Gastrocnemius medialis (tissue), 4 donors: ENCODE measurements around the gene CLIC1.

Experiments
- CTCF ChIP-seq, 5 experiments: fragments of 450-650 bp in 3 of 5; fragments of 200-600 bp in 2 of 5; sonication (generic) in 2 of 5; IDR thresholded peaks in 4 of 5; conservative IDR thresholded peaks in 1 of 5; 1 replicate in 4 of 5; 2 replicates in 1 of 5; pipeline ENCODE4 v1.5.1; 2016 to 2019; ENCODE audit warnings: antibody characterized with exemption in 5 of 5, mild to moderate bottlenecking in 3 of 5, moderate library complexity in 3 of 5
- POLR2A ChIP-seq, 2 donors: fragments of 450-650 bp; IDR thresholded peaks; one replicate each; pipeline ENCODE4 v1.6.1; 2017; ENCODE audit warnings: antibody characterized with exemption in 2 of 2, mild to moderate bottlenecking in 2 of 2, moderate library complexity in 2 of 2

- TF ChIP-seq CTCF (IDR thresholded peaks at IDR 0.05 in 4 of 5, conservative IDR thresholded peaks at IDR 0.05 in 1 of 5) (no peak), POLR2A (IDR thresholded peaks at IDR 0.05) (no peak)
Measured at GRCh38 chr6:31723245-31723979, 12.9 kb downstream of the CLIC1 start, which contains the start of gene MPIG6B.
